Measurements from ENCODE around the gene FAM107B. TPM values are rescaled to one million over a fixed set of nuclear protein-coding genes. Genes with fewer than 3 reads are reported as not detected.

The FAM107B gene
- total RNA-seq, 3 donors from 2014 or later = 30.8 to 56.1 (median 51.8) TPM

DNA sequence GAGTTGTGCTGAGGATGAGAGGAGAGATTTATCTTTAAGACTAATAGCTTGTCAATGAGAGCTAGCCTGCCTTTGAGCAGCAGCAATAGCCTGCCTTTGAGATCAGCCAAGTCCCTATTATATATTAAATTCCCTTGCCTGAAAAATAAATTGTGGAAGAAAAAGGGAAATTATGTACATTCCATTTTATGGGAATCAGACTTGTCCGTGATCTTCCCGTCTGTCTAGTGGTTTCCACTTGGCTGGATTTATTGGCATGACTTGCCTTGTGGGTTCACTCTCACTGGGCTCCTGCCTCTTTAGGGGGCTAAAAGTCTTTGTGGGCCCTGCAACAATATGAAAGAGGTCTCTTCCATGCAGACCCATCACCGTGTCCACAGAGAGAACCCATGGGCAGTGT is 272.3 kb downstream of the FAM107B start:
- H3K9me3 ChIP-seq = no peaks in the 10 kb centered on the region
- TF ChIP-seq CTCF (IDR thresholded peaks at IDR 0.05) (no peak), POLR2AphosphoS5 (IDR thresholded peaks at IDR 0.05) (no peak), POLR2A (IDR thresholded peaks at IDR 0.05) (no peak)
- no peaks in the 10 kb centered on the region for H3K4me1 ChIP-seq
- H3K27ac ChIP-seq = no peak overlapping the region
- H3K27me3 ChIP-seq = no peaks in the 10 kb centered on the region
- DNase-seq (ENCODE audit: low spot score in 2 of 2) = no peak
- H3K36me3 ChIP-seq = no peaks in the 10 kb centered on the region
- no peak overlapping the region for H3K4me3 ChIP-seq
- intact Hi-C loops (cut with DNase I; ENCODE audit: low total_unique reads) = no loop called here

DNA sequence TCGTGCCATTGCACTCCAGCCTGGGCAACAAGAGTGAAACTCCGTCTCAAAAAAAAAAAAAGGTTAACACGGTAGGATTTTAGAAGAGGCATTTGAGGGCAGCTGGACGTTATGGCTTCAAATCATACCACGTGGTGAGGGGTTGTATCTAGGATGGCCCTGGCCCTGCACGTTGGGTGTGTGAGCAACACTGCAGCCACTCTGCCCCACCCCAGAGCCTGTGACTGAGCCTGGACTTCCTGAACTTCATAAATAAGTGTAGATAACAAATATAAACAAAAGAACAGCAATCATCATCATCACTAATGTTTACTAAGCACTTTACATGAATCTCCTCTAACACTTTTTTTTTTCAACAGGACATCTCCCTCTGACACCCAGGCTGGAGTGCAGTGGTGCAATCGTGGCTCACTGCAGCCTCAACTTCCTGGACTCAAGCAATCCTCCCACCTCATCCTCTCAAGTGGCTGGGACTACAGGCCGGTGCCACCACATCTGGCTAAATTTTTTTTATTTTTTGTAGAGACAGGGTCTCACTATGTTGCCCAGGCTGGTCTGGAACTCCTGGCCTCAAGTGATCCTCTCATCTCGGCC is 274.4 kb downstream of the FAM107B start:
- H3K4me3 ChIP-seq = no peak overlapping the region
- H3K9me3 ChIP-seq = no peaks in the 10 kb centered on the region
- H3K36me3 ChIP-seq = no peaks in the 10 kb centered on the region
- no peak for DNase-seq (ENCODE audit: low spot score in 2 of 2)
- intact Hi-C loops (cut with DNase I; ENCODE audit: low total_unique reads) = no loop called here
- TF ChIP-seq CTCF (IDR thresholded peaks at IDR 0.05) = no peak
- TF ChIP-seq POLR2AphosphoS5 (IDR thresholded peaks at IDR 0.05) = no peak
- no peak for TF ChIP-seq POLR2A (IDR thresholded peaks at IDR 0.05)
- H3K27me3 ChIP-seq = no peaks in the 10 kb centered on the region
- H3K4me1 ChIP-seq = no peaks in the 10 kb centered on the region
- no peak overlapping the region for H3K27ac ChIP-seq

- no peaks in the 10 kb centered on the region for H3K27me3 ChIP-seq
- no peak overlapping the region for H3K4me3 ChIP-seq
- no peaks in the 10 kb centered on the region for H3K4me1 ChIP-seq
- no peak for DNase-seq (ENCODE audit: low spot score in 2 of 2)
- no peaks in the 10 kb centered on the region for H3K36me3 ChIP-seq
- no peaks in the 10 kb centered on the region for H3K9me3 ChIP-seq
- no peak overlapping the region for H3K27ac ChIP-seq
- intact Hi-C loops (cut with DNase I; ENCODE audit: low total_unique reads) = no loop called here
- TF ChIP-seq CTCF (IDR thresholded peaks at IDR 0.05) = no peak
- no peak for TF ChIP-seq POLR2AphosphoS5 (IDR thresholded peaks at IDR 0.05)
- TF ChIP-seq POLR2A (IDR thresholded peaks at IDR 0.05) = no peak
These were observed 275.1 kb downstream of the FAM107B start for GRCh38 chr10:14499601-14499904.

DNA sequence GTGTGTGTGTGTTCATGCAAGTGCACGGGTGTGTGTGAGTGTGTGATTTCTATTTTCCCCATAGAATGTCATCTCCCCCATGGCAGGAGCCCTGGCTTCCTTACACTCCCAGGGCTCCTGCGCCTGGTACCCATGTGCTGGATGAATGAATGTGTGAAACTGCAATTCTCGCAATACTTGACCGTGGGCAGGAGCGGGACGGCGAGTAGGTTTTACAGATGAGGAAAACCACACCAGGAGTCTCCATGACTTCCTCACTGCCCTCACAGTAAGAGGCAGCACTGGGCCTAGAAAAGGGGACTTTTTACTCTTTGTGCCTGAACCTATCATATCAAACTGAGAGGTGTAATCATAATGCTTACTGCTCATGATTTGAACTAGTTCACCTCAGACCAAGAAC is 276.4 kb downstream of the FAM107B start:
- no peak overlapping the region for H3K4me3 ChIP-seq
- no peak overlapping the region for H3K27ac ChIP-seq
- no peaks in the 10 kb centered on the region for H3K9me3 ChIP-seq
- intact Hi-C loops (cut with DNase I; ENCODE audit: low total_unique reads) = no loop called here
- no peak for DNase-seq (ENCODE audit: low spot score in 2 of 2)
- TF ChIP-seq POLR2AphosphoS5 (IDR thresholded peaks at IDR 0.05) (no peak), POLR2A (IDR thresholded peaks at IDR 0.05) (no peak), CTCF (IDR thresholded peaks at IDR 0.05) (no peak)
- H3K36me3 ChIP-seq = no peaks in the 10 kb centered on the region
- H3K27me3 ChIP-seq = no peaks in the 10 kb centered on the region
- H3K4me1 ChIP-seq = no peaks in the 10 kb centered on the region

GRCh38 chr10:14491811-14492210 is 282.9 kb downstream of the FAM107B start:
- TF ChIP-seq POLR2A (IDR thresholded peaks at IDR 0.05) = no peak
- TF ChIP-seq POLR2AphosphoS5 (IDR thresholded peaks at IDR 0.05) = no peak
- no peak for TF ChIP-seq CTCF (IDR thresholded peaks at IDR 0.05)
- Histone ChIP-seq H3K9me3 (no peaks in the 10 kb centered on the region), H3K4me1 (no peaks in the 10 kb centered on the region), H3K27ac (no peak overlapping the region), H3K36me3 (no peaks in the 10 kb centered on the region), H3K27me3 (no peaks in the 10 kb centered on the region), H3K4me3 (no peak overlapping the region)
- DNase-seq (ENCODE audit: low spot score in 2 of 2) = no peak
- intact Hi-C loops (cut with DNase I; ENCODE audit: low total_unique reads) = no loop called here

Data from breast epithelium (tissue), 4 donors.